PC-9 (cell line): ENCODE measurements around the gene ACE2. TPM values are rescaled to one million over a fixed set of nuclear protein-coding genes. Genes with fewer than 3 reads are reported as not detected.

Experiments
- BruUV-seq: library from RNA; stranded (reverse); fragments of 400-500 nt; replicated peaks from 2 replicates; lab custom pipeline; 2021; lab: Mats Ljungman, UMichigan
- CTCF ChIA-PET: fragments of 300-600 bp; sonication (Branson Sonifier 250); formaldehyde crosslinking; loops from one replicate; lab custom pipeline; 2022; ENCODE audit warnings: antibody characterized with exemption; lab: Charles Lee
- POLR2A ChIA-PET: fragments of 300-600 bp; sonication (Branson Sonifier 250); formaldehyde crosslinking; loops from one replicate; lab custom pipeline; 2022; ENCODE audit warnings: antibody characterized with exemption; ENCODE audit not compliant: unreplicated experiment; lab: Charles Lee
- DNase-seq, 2 experiments: peaks; one replicate each; pipeline versions ENCODE4 v3.0.0 to v3.0.0-alpha.2; 2015 to 2022; ENCODE audit warnings: mixed read lengths in 1 of 2
- H2AFZ ChIP-seq: fragments of 200-600 bp; sonication (generic); 2 replicates; pipeline ENCODE4 v1.8.1; 2017; ENCODE audit warnings: antibody characterized with exemption
- H3F3A ChIP-seq: fragments of 200-600 bp; sonication (generic); 2 replicates; pipeline ENCODE4 v1.8.1; 2017; ENCODE audit warnings: antibody characterized with exemption, mild to moderate bottlenecking, low read depth; ENCODE audit not compliant: insufficient read depth
- H3K27ac ChIP-seq: fragments of 200-600 bp; sonication (generic); 2 replicates; pipeline ENCODE4 v1.6.1; 2016; ENCODE audit warnings: mixed run types
- H3K27me3 ChIP-seq: fragments of 200-600 bp; sonication (generic); 2 replicates; pipeline ENCODE4 v1.6.1; 2016; ENCODE audit warnings: low read depth, mixed run types; ENCODE audit not compliant: insufficient read depth
- H3K36me3 ChIP-seq: fragments of 200-600 bp; sonication (generic); 2 replicates; pipeline ENCODE4 v1.6.1; 2016; ENCODE audit warnings: low read depth, mixed run types
- H3K4me1 ChIP-seq: fragments of 200-600 bp; sonication (generic); replicated peaks from 2 replicates; pipeline ENCODE4 v1.6.1; 2016; ENCODE audit warnings: mixed run types; ENCODE audit not compliant: insufficient read depth
- H3K4me2 ChIP-seq: fragments of 200-600 bp; sonication (generic); 2 replicates; pipeline ENCODE4 v1.6.1; 2017; ENCODE audit warnings: mixed run types
- H3K4me3 ChIP-seq: fragments of 200-600 bp; sonication (generic); 2 replicates; pipeline ENCODE4 v1.6.1; 2016; ENCODE audit warnings: mixed run types
- H3K79me2 ChIP-seq: fragments of 200-600 bp; sonication (generic); 2 replicates; pipeline ENCODE4 v1.6.1; 2017; ENCODE audit warnings: low read depth, mixed run types
- H3K9me2 ChIP-seq: fragments of 200-600 bp; sonication (generic); 2 replicates; pipeline ENCODE4 v1.8.1; 2017; ENCODE audit warnings: mild to moderate bottlenecking; ENCODE audit not compliant: insufficient read depth
- H3K9me3 ChIP-seq: fragments of 200-600 bp; sonication (generic); 2 replicates; pipeline ENCODE4 v1.8.1; 2016; ENCODE audit warnings: low read depth; ENCODE audit not compliant: insufficient read depth
- H4K20me1 ChIP-seq: fragments of 200-600 bp; sonication (generic); 2 replicates; pipeline ENCODE4 v1.8.1; 2017; ENCODE audit not compliant: insufficient read depth
- EZH2 ChIP-seq: fragments of 200-600 bp; sonication (generic); IDR thresholded peaks from 2 replicates; pipeline ENCODE4 v1.8.0; 2017; ENCODE audit warnings: antibody characterized with exemption, low read depth
- intact Hi-C: fragments of 100-400 bp; cut with micrococcal nuclease; formaldehyde crosslinking; loops from one replicate; pipeline ENCODE4 v1.10.0; 2022; ENCODE audit not compliant: unreplicated experiment
- total RNA-seq: library from RNA; stranded (reverse); gene quantifications from 2 replicates; pipeline ENCODE4 v1.2.3, GENCODE V29; 2021
- TF ChIP-seq, protein P1 (sequence below): fragments of 200-600 bp; sonication (generic); conservative IDR thresholded peaks from 2 replicates; pipeline ENCODE4 v1.6.1; 2017; ENCODE audit warnings: mixed run types, antibody characterized with exemption, mild to moderate bottlenecking, moderate library complexity

ACE2 gene
- total RNA-seq, 1 experiment from 2014 or later = 3.4 TPM

DNA sequence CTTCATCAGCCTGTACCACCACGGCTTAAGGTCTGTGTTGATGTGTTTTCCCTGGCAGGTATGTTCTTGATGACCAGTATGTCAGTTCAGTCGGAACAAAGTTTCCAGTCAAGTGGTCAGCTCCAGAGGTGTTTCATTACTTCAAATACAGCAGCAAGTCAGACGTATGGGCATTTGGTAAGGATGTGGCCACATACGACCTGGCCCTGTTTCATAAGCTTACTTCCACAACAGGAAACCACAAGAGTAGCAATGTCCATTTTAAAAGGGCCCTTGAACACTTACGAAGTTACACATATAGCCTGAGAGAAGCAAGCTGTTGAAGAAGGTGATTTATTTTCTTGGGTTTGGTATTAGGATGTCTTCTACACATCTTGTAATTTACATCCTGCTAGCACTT is 54.0 kb downstream of the ACE2 start:
- ChIA-PET POLR2A (no interaction called here), CTCF (no interaction called here)
- Histone ChIP-seq H3K4me3 (no peak overlapping the region), H3F3A (no peaks in the 10 kb centered on the region), H3K9me3 (no peaks in the 10 kb centered on the region), H3K36me3 (no peaks in the 10 kb centered on the region), H3K27me3 (no peaks in the 10 kb centered on the region), H3K9me2 (no peaks in the 10 kb centered on the region), H3K4me1 (no peaks in the 10 kb centered on the region), H3K27ac (no peak overlapping the region), H2AFZ (no peak overlapping the region), H4K20me1 (no peaks in the 10 kb centered on the region), H3K4me2 (no peak overlapping the region), H3K79me2 (no peaks in the 10 kb centered on the region)
- no TSS peak for BruUV-seq
- no peak for DNase-seq
- intact Hi-C loops = no loop called here
- no peak for TF ChIP-seq EZH2
- TF ChIP-seq, protein P1, sequence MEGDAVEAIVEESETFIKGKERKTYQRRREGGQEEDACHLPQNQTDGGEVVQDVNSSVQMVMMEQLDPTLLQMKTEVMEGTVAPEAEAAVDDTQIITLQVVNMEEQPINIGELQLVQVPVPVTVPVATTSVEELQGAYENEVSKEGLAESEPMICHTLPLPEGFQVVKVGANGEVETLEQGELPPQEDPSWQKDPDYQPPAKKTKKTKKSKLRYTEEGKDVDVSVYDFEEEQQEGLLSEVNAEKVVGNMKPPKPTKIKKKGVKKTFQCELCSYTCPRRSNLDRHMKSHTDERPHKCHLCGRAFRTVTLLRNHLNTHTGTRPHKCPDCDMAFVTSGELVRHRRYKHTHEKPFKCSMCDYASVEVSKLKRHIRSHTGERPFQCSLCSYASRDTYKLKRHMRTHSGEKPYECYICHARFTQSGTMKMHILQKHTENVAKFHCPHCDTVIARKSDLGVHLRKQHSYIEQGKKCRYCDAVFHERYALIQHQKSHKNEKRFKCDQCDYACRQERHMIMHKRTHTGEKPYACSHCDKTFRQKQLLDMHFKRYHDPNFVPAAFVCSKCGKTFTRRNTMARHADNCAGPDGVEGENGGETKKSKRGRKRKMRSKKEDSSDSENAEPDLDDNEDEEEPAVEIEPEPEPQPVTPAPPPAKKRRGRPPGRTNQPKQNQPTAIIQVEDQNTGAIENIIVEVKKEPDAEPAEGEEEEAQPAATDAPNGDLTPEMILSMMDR = no peak

DNA sequence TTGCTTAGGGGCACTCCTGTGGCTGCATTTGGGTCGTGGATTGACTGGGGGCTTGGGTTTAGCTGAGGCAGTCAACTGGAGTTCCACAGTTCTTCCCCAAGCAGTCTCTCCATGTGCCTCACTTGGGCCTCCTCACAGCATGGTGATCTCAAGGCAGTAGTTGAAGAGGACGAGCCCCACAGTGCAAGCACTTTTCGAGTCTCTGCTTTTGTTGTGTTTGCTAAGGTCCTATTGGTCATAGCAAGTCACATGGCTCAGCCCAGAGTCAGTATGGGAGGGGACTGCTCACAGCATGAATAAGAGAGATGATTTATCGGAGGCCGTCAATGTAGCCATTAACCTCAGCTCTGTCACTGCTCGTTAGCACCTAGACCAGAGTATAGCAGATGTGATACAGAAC is 70.4 kb downstream of the ACE2 start:
- H3K27ac ChIP-seq = no peak overlapping the region
- H2AFZ ChIP-seq = no peak overlapping the region
- H3F3A ChIP-seq = no peaks in the 10 kb centered on the region
- H3K9me3 ChIP-seq = no peaks in the 10 kb centered on the region
- no TSS peak for BruUV-seq
- H3K79me2 ChIP-seq = no peaks in the 10 kb centered on the region
- ChIA-PET POLR2A (no interaction called here), CTCF (no interaction called here)
- no peaks in the 10 kb centered on the region for H3K9me2 ChIP-seq
- no peak overlapping the region for H3K4me2 ChIP-seq
- intact Hi-C loops = no loop called here
- no peak for DNase-seq
- H3K36me3 ChIP-seq = no peaks in the 10 kb centered on the region
- H3K27me3 ChIP-seq = no peaks in the 10 kb centered on the region
- H4K20me1 ChIP-seq = no peaks in the 10 kb centered on the region
- no peaks in the 10 kb centered on the region for H3K4me1 ChIP-seq
- H3K4me3 ChIP-seq = no peak overlapping the region
- TF ChIP-seq, protein P1 = no peak
- no peak for TF ChIP-seq EZH2

DNA sequence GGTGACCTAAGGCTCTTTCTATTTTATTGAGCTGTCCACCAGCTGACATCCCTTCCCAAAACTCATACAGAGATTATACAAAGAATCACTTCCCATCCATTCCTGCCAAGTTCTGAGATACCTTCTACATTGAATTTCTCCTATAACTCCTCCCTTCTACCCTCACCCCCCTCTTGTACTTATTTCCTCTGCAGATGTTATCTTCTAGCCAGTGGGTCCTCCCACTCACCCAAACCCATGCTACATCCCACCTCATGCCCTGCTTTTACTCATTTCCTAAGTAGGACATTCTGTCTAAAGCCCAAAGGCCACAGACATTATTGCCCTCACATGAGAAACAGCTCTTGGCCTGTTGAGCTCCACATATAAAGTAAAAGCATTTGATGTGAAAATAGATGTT is 71.6 kb downstream of the ACE2 start:
- no TSS peak for BruUV-seq
- CTCF ChIA-PET = no interaction called here
- POLR2A ChIA-PET = interaction anchor here (0.7 kb wide), 1 partner anchor 54 kb away, joined by 4 read pairs; no protein-coding TSS in a partner anchor

More for the DNA sequence above, 71.6 kb downstream of the ACE2 start:
- Histone ChIP-seq H3K9me2 (no peaks in the 10 kb centered on the region), H2AFZ (no peak overlapping the region), H3F3A (no peaks in the 10 kb centered on the region), H3K4me3 (no peak overlapping the region), H3K4me2 (no peak overlapping the region), H3K36me3 (no peaks in the 10 kb centered on the region), H3K4me1 (no peaks in the 10 kb centered on the region), H3K27me3 (no peaks in the 10 kb centered on the region), H3K27ac (no peak overlapping the region), H3K9me3 (no peaks in the 10 kb centered on the region), H3K79me2 (no peaks in the 10 kb centered on the region), H4K20me1 (no peaks in the 10 kb centered on the region)
- TF ChIP-seq, protein P1 = no peak
- TF ChIP-seq EZH2 = no peak
- DNase-seq = no peak
- intact Hi-C loops = no loop called here
